IPS-NIHi11 (cell line): ENCODE results near the gene OR2T6.
"Not testable (repeated sequence)": the region's sequence is repeated elsewhere in the genome, so short reads cannot be mapped to it uniquely, and the experiment has no call there.

Source experiments
- DNase-seq: peaks from one replicate; pipeline ENCODE4 v3.0.0; 2012; ENCODE audit warnings: mixed read lengths, low spot score

The OR2T6 gene

DNA sequence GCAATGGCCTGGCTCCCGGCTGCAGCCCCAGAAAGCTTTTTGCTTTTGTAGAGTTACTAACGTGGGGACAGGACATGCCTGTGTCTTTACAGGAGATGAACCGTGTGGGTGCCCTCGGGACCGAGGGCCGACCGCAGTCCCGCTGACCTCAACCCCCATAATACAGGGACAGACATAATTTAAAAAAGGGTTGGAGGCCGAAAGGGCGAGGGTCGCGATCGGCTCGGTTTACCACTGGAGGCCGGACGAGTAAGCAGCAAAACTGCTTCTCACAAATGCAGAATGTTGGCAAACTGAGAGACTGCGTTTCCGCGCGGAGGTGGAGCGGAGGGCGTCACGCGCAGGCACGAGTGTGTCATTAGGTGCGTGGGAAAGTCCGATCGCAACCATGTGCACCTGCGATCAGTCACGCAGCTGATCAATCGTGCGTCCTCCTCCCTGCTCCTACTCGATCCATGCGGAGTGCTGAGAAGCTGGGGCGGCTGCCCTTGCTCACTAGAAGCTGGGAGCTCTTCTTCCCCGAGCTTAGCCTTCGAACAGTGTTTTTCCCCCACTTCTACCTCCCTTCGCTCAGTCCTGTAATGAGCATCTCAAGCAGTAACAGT is 58.4 kb downstream of the OR2T6 start:
- DNase-seq: not testable (repeated sequence)

GRCh38 chr1:248434913-248435312 is 59.4 kb downstream of the OR2T6 start:
- not testable (repeated sequence) for DNase-seq

GRCh38 chr1:248436303-248436702 is 60.8 kb downstream of the OR2T6 start:
- DNase-seq: not testable (repeated sequence)

DNA sequence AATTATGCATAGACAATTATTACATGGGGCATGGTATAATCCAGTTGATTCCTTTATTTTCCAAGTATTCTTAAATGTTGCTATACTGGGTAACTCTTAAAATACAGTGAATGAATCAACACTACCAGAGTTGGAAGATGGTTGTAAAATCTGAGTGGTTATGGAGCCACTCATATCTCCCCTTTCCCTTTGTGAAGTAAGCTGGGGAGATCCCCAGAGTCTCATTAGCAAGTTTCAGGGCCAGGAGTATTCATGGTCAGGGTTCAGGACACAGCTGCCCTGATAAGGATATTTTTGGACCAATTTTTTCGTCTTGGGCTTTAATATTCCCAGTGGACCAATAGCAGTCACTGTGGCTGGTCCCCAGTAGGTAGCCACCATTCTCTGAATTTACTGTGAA is 63.1 kb downstream of the OR2T6 start:
- not testable (repeated sequence) for DNase-seq

GRCh38 chr1:248439283-248439682 is 63.7 kb downstream of the OR2T6 start:
- DNase-seq: not testable (repeated sequence)
